Measurements from ENCODE around the gene ALK.

- no peak for TF ChIP-seq CTCF (IDR thresholded peaks at IDR 0.05; ENCODE audit: low read length)
- no peak for TF ChIP-seq EZH2 (optimal IDR thresholded peaks at IDR 0.05; ENCODE audit: low read depth, low read length)
Observed at GRCh38 chr2:29910465-29910864, 10.9 kb downstream of the ALK start.
